GM23338 (cell line): ENCODE results near the gene PRCD. TPM values are rescaled to one million over a fixed set of nuclear protein-coding genes. Genes with fewer than 3 reads are reported as not detected.

Source experiments
- ATAC-seq: fragments of 200-7000 bp; cut with Tn5 transposase; 3 replicates; pipeline ENCODE4 v1.9.1; 2020
- DNase-seq: peaks from one replicate; pipeline ENCODE4 v3.0.0-alpha.2; 2015; ENCODE audit warnings: low spot score
- H2AFZ ChIP-seq: fragments of 200-600 bp; sonication (generic); 2 replicates; pipeline ENCODE4 v1.8.0; 2016; ENCODE audit warnings: antibody characterized with exemption, mild to moderate bottlenecking, moderate library complexity
- H3F3A ChIP-seq: fragments of 200-600 bp; sonication (generic); replicated peaks from 2 replicates; pipeline ENCODE4 v1.8.0; 2017; ENCODE audit warnings: antibody characterized with exemption, mixed run types, low read depth
- H3K27ac ChIP-seq: fragments of 200-600 bp; sonication (generic); 2 replicates; pipeline ENCODE4 v1.6.1; 2016; ENCODE audit warnings: low read depth
- H3K27me3 ChIP-seq: fragments of 200-600 bp; sonication (generic); 2 replicates; pipeline ENCODE4 v1.8.0; 2016; ENCODE audit warnings: mild to moderate bottlenecking, mixed run types, moderate library complexity; ENCODE audit not compliant: insufficient read depth
- H3K36me3 ChIP-seq: fragments of 200-600 bp; sonication (generic); 2 replicates; pipeline ENCODE4 v1.8.0; 2016; ENCODE audit warnings: mild to moderate bottlenecking; ENCODE audit not compliant: insufficient read depth
- H3K4me1 ChIP-seq: fragments of 200-600 bp; sonication (generic); 2 replicates; pipeline ENCODE4 v1.8.0; 2016; ENCODE audit warnings: mild to moderate bottlenecking, moderate library complexity; ENCODE audit not compliant: insufficient read depth
- H3K4me2 ChIP-seq: fragments of 200-600 bp; sonication (generic); 2 replicates; pipeline ENCODE4 v1.7.1; 2017; ENCODE audit warnings: mixed run types
- H3K4me3 ChIP-seq: fragments of 200-600 bp; sonication (generic); 2 replicates; pipeline ENCODE4 v1.6.1; 2016; ENCODE audit warnings: mixed run types
- H3K79me2 ChIP-seq: fragments of 200-600 bp; sonication (generic); replicated peaks from 2 replicates; pipeline ENCODE4 v1.8.0; 2017; ENCODE audit warnings: mild to moderate bottlenecking; ENCODE audit not compliant: insufficient read depth
- H3K9me2 ChIP-seq: fragments of 200-600 bp; sonication (generic); 2 replicates; pipeline ENCODE4 v1.8.0; 2017; ENCODE audit not compliant: insufficient read depth
- H4K20me1 ChIP-seq: fragments of 200-600 bp; sonication (generic); replicated peaks from 2 replicates; pipeline ENCODE4 v1.8.0; 2017; ENCODE audit warnings: mild to moderate bottlenecking; ENCODE audit not compliant: insufficient read depth
- H3K27ac Mint-ChIP-seq: 2 replicates; pipeline ENCODE4 v1.8.0; 2020; ENCODE audit warnings: inconsistent platforms, mild to moderate bottlenecking, moderate library complexity, mixed read lengths
- H3K27me3 Mint-ChIP-seq: 3 replicates; pipeline ENCODE4 v1.8.0; 2022; ENCODE audit warnings: low read depth, mild to moderate bottlenecking, moderate library complexity, mixed read lengths, inconsistent platforms; ENCODE audit not compliant: insufficient read depth, poor library complexity
- H3K36me3 Mint-ChIP-seq: 3 replicates; pipeline ENCODE4 v1.8.0; 2021; ENCODE audit warnings: low read depth, mild to moderate bottlenecking, inconsistent platforms, moderate library complexity, mixed read lengths
- H3K4me1 Mint-ChIP-seq: 3 replicates; pipeline ENCODE4 v1.8.0; 2020; ENCODE audit warnings: mild to moderate bottlenecking, inconsistent platforms, mixed read lengths
- H3K4me3 Mint-ChIP-seq: 3 replicates; pipeline ENCODE4 v1.8.0; 2021; ENCODE audit warnings: moderate library complexity, mild to moderate bottlenecking, inconsistent platforms, mixed read lengths
- H3K9me3 Mint-ChIP-seq: 3 replicates; pipeline ENCODE4 v1.8.0; 2020; ENCODE audit warnings: moderate library complexity, mild to moderate bottlenecking, inconsistent platforms, mixed read lengths
- CREB1 ChIP-seq: fragments of 250-450 bp; sonication (Bioruptor Pico); IDR thresholded peaks from 2 replicates; pipeline ENCODE4 v1.5.0; 2020; ENCODE audit warnings: low read depth, mild to moderate bottlenecking, moderate library complexity
- ETS1 ChIP-seq: IDR thresholded peaks from 2 replicates; pipeline ENCODE4 v1.6.1; 2016; ENCODE audit warnings: antibody characterized with exemption
- EZH2 ChIP-seq: fragments of 200-600 bp; sonication (generic); IDR thresholded peaks from one replicate; pipeline ENCODE4 v1.8.0; 2017; ENCODE audit warnings: antibody characterized with exemption, mild to moderate bottlenecking, low read depth; ENCODE audit not compliant: unreplicated experiment
- EZH2phosphoT487 ChIP-seq: fragments of 200-600 bp; sonication (generic); IDR thresholded peaks from one replicate; pipeline ENCODE4 v1.8.1; 2018; ENCODE audit warnings: antibody characterized with exemption; ENCODE audit not compliant: unreplicated experiment
- JUNB ChIP-seq: IDR thresholded peaks from one replicate; pipeline ENCODE4 v1.6.1; 2016; ENCODE audit warnings: antibody characterized with exemption; ENCODE audit not compliant: unreplicated experiment
- NANOG ChIP-seq: IDR thresholded peaks from 2 replicates; pipeline ENCODE4 v1.6.1; 2016; ENCODE audit warnings: antibody characterized with exemption, borderline replicate concordance
- POLR2AphosphoS5 ChIP-seq: IDR thresholded peaks from 2 replicates; pipeline ENCODE4 v1.6.1; 2016; ENCODE audit warnings: antibody characterized with exemption, low read depth
- REST ChIP-seq: IDR thresholded peaks from one replicate; pipeline ENCODE4 v1.6.1; 2018; ENCODE audit warnings: antibody characterized with exemption; ENCODE audit not compliant: unreplicated experiment
- ZNF114 ChIP-seq: fragments of 250-450 bp; sonication (Bioruptor Pico); IDR thresholded peaks from 2 replicates; pipeline ENCODE4 v1.5.0; 2020; ENCODE audit warnings: mild to moderate bottlenecking, moderate library complexity
- ZNF331 ChIP-seq: fragments of 250-450 bp; sonication (Bioruptor Pico); IDR thresholded peaks from 2 replicates; pipeline ENCODE4 v1.5.0; 2020; ENCODE audit warnings: low read depth, mild to moderate bottlenecking, moderate library complexity
- ZNF462 ChIP-seq: fragments of 250-450 bp; sonication (Bioruptor Pico); IDR thresholded peaks from 2 replicates; pipeline ENCODE4 v1.5.0; 2020; ENCODE audit warnings: mild to moderate bottlenecking, moderate library complexity
- polyA plus RNA-seq: library from polyadenylated mRNA; unstranded; fragments of >200 nt; fragmentation: Nextera tagmentation; extraction: Ambion mirVana; gene quantifications from 2 replicates; pipeline ENCODE4 v1.2.1, GENCODE V29; 2016
- total RNA-seq: library from RNA; depleted of rRNA; stranded (reverse); fragments of >200 nt; shearing (Covaris generic); gene quantifications from 2 replicates; pipeline ENCODE4 v1.2.3, GENCODE V29; 2014

PRCD gene
- total and polyA plus RNA-seq, 2 experiments from 2014 or later: 0.38 to 1.6 TPM

GRCh38 chr17:76570457-76570856 lies 30.6 kb downstream of the PRCD start (continued):
- no peak for TF ChIP-seq ZNF462 (CRISPR knock-in tag)
- TF ChIP-seq ETS1: no peak
- no peak for TF ChIP-seq EZH2
- TF ChIP-seq JUNB: no peak
- no peak for TF ChIP-seq ZNF114 (CRISPR knock-in tag)
- no peak for TF ChIP-seq EZH2phosphoT487
- no peak for TF ChIP-seq POLR2AphosphoS5

GRCh38 chr17:76570877-76571471 lies 31.1 kb downstream of the PRCD start:
- peaks cover 13% of the 10 kb centered on the region for H3K27me3 Mint-ChIP-seq
- Histone ChIP-seq H3K9me2 (no peaks in the 10 kb centered on the region), H3K36me3 (peaks cover 7% of the 10 kb centered on the region; the same call in 1 of the 2 replicates), H3K4me2 (no peak overlapping the region), H4K20me1 (peaks cover 13% of the 10 kb centered on the region), H3K4me3 (no peak overlapping the region), H3F3A (peaks cover 23% of the 10 kb centered on the region), H3K79me2 (no peaks in the 10 kb centered on the region), H3K27ac (no peak overlapping the region), H2AFZ (no peak overlapping the region), H3K4me1 (peaks cover 27% of the 10 kb centered on the region), H3K27me3 (no peaks in the 10 kb centered on the region)
- no peak overlapping the region for H3K27ac Mint-ChIP-seq
- H3K4me1 Mint-ChIP-seq: peaks cover 33% of the 10 kb centered on the region
- no peak for TF ChIP-seq REST
- TF ChIP-seq JUNB: no peak
- TF ChIP-seq NANOG: no peak
- TF ChIP-seq EZH2: no peak
- TF ChIP-seq CREB1 (CRISPR knock-in tag): no peak
- TF ChIP-seq ZNF331: no peak
- peaks cover 11% of the 10 kb centered on the region for H3K36me3 Mint-ChIP-seq
- no peak for DNase-seq
- H3K4me3 Mint-ChIP-seq: no peak overlapping the region
- no peaks in the 10 kb centered on the region for H3K9me3 Mint-ChIP-seq
- no peak for ATAC-seq
